ENCODE data around the gene NPAS3. TPM values are rescaled to one million over a fixed set of nuclear protein-coding genes. Genes with fewer than 3 reads are reported as not detected.

The NPAS3 gene
- total and polyA plus RNA-seq, 2 of the 8 experiments (the other 6 are each of a cell fraction or from before 2014, with no cell fraction given) = 0.11 to 0.60 TPM

DNA sequence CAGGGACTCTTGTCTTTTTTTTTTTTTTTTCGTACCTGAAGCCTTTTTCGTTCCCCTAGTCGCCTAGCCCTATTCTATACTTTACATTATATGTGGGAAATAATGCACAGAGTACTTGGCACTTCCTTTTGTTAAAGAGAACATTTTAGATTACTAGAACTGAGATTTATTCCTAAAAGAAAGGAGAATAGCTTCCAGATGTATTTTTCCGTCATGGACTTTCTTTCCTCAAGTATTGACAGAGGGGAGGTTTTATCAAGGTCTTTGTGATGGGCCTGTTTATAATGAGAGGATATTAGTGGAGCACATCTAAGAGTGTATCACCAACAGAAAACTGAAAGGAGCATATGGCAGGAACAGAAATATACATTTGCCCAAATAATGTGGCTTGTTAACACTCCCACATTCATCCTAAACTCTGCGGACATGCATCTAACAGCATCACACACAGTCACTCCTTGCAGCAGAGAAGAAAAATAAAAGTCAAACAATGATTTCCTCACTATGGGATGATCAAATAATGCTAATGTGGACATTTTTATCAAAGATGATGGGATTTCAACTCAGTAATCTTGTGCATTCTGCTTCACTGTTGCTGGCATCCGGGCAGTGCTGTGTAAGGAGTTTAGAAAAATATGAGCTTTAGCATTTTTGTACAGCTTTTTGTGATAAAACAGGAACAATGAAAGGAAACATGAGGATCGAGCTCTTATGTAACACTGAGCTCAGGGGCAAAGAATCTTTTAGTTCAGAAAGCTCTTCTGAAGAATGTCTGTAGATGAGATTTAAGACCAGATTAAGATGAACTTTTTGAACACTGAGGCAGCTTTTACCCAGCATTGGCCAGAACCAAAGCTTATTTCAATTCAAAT, 829.1 kb downstream of the NPAS3 start (continued):
- TF ChIP-seq KDM4A (IDR thresholded peaks at IDR 0.05; ENCODE audit: low read depth, low read length, severe bottlenecking) (no peak), BCL11A (IDR thresholded peaks at IDR 0.05; ENCODE audit: low read depth in 2 of 2, low read length in 2 of 2) (no peak), CBX5 (IDR thresholded peaks at IDR 0.05; ENCODE audit: low read depth, low read length) (no peak), GABPA (IDR thresholded peaks at IDR 0.05; ENCODE audit: borderline replicate concordance, insufficient read depth, low read length) (no peak), YY1 (IDR thresholded peaks at IDR 0.05; ENCODE audit: low read depth, low read length) (no peak), BACH1 (IDR thresholded peaks at IDR 0.05; ENCODE audit: low read length) (no peak)
- TF ChIP-seq, protein P1, sequence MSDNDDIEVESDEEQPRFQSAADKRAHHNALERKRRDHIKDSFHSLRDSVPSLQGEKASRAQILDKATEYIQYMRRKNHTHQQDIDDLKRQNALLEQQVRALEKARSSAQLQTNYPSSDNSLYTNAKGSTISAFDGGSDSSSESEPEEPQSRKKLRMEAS (IDR thresholded peaks at IDR 0.05) = no peak
- TF ChIP-seq, protein P2, sequence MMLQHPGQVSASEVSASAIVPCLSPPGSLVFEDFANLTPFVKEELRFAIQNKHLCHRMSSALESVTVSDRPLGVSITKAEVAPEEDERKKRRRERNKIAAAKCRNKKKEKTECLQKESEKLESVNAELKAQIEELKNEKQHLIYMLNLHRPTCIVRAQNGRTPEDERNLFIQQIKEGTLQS (IDR thresholded peaks at IDR 0.05; ENCODE audit: insufficient read depth, low read depth, low read length) = no peak

All from H1 (cell line).